ENCODE data around the gene RAD51D.
A peak's percentile ranks its signal among the peaks of the same experiment; 100 is the strongest.
"Not testable (repeated sequence)": the region's sequence is repeated elsewhere in the genome, so short reads cannot be mapped to it uniquely, and the experiment has no call there.

RAD51D gene

DNA sequence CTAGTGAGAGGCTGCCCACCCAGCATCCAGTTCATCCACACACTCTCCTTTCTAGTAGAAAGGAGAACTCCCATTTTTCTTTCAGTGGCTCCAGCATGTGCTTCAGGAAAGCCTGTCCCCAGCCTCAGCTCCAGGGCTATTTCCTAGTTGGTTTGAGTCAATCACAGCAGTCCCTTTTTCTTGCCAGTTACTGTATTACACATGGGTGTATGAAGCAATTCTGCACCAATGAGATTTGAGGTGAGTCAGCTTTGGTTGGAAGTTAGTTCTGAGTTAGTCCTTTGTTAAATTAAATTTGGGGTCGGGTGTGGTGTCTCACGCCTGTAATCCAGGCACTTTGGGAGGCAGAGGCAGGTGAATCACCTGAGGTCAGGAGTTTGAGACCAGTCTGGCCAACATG, 24.8 kb downstream of the RAD51D start:
- DNase-seq (ENCODE audit: low read depth in 2 of 2, low spot score in 1 of 2): no peak

- DNase-seq (ENCODE audit: low read depth in 2 of 2, low spot score in 1 of 2): not testable (repeated sequence)
These were observed 29.0 kb downstream of the RAD51D start for GRCh38 chr17:35090707-35091106.

DNA sequence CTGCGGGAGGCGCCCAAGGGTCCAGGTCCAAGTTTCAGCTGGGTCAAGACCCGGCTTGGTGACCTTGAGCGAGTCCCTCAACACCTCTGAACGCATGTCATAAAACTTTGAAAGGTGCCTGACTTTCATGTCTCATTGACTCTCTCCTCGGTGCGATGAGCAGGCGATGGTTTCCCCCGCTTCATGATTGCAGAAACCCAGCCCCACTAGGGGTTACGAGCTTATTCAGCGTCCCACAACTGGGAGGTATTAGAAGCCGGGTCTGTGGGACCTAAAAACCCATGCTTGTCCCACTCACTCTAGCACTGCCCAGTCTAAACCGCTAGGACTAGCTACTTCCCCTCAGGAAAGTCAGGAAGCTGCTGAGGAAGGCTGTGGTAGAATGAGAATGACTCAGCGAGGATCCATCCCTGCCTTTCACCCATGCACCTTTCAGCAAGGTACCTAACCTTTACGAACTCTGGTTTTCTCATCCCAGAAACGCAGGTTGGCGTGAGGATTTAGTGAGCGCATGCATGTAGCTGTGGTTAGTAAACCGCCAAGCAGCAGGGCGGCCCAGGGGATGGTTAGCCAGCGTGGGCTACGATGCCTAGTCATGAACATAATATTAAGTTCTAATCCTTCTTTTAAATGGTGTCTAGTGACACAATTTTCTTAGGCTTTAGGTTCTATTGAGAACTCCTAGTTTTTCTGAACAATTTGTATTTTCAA, 29.9 kb downstream of the RAD51D start:
- peak in 1 of 2 donors; percentile 35 for DNase-seq (ENCODE audit: low read depth in 2 of 2, low spot score in 1 of 2)

- peak; percentile 71 to 79 for DNase-seq (ENCODE audit: low read depth in 2 of 2, low spot score in 1 of 2)
These were observed 30.6 kb downstream of the RAD51D start for GRCh38 chr17:35088881-35089585.

DNA sequence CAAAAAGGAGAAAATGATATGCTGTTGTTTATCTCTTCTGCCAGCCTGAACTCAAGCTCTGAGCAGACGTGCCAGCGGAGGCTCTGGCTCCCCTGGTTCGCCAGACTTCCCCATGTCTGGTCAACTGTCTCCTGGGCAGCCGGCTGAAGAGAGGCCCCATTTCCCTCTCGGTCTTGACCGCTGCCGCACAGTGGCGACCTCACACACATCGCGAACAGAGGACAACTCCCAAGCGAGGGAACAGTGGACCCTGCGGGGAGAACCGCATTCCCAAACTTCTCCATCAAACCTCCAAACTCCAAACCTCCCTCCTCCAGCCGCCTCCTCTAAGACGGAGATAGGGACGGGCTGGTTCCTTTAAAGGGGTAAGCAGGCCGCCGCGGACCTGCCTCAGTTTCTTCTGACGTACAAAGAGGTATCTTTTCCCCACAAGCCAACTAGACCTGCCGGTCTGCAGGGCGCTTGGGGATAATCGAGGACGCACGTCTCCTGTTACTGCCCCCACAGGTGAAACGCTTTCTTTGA, 31.2 kb downstream of the RAD51D start:
- DNase-seq (ENCODE audit: low read depth in 2 of 2, low spot score in 1 of 2): no peak

DNA sequence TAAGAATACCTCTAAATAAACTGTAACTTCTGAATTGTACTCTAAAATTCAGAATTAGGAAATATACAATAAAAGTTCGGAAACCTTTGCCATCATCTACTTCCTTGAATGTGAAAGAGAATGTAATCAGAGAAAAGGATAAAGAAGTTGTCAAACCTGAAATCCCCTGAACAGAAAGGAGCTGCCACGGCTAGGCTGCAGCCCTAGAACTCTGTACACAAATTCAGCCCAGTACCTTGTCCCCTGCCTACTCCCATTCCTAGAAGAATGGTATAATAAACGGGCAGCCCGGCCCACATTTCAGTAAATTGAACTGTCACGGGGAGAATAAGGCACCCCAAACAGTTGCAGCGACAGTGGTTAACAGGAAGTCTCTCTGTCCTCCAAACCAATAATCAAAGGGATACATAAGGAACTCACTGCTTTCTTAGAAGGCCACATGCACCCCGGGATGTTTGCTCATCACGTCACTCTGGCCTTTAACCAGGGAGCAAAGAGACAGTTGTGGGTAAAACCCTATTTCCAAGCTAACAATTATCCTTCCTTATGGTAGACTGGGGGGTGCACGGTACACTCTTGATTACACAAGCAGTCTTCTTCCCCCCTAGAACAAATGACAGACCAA, 31.8 kb downstream of the RAD51D start:
- DNase-seq (ENCODE audit: low read depth in 2 of 2, low spot score in 1 of 2): no peak

- DNase-seq (ENCODE audit: low read depth in 2 of 2, low spot score in 1 of 2): no peak
These were observed 32.6 kb downstream of the RAD51D start for GRCh38 chr17:35086931-35087573.

DNA sequence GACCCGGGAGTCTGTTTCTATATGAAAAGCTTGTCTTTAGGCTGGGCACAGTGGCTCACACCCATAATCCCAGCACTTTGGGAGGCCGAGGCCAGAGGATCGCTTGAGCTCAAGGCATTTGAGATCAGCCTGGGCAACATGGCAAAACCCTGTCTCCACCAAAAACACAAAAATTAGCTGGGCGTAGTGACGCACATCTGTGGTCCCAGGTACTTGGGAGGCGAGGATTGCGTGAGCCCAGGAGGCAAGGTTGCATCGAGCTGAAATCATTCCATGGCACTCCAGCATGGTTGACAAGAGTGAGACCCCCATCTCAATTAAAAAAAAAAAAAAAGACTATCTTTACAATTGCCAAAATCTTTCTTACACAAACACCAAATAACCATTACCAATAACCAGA, 33.5 kb downstream of the RAD51D start:
- no peak for DNase-seq (ENCODE audit: low read depth in 2 of 2, low spot score in 1 of 2)

DNA sequence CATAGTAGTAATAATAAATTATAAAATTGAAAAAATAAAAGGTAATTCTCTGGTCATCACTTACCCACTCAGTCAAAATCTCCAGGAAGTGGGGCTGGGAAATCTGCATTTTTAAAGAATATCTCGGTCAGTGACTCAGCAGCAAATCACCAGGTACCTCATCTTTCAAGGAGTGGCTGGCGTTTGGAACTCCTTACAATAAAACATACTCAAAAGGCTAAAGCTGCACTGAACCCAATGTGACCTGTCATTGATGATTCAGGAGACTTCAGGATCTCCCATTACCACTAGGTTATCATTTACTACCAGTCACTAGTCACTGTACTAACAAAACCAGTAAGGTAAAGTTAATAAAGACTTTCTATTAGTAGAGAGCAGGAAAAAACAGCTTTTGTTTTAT, 34.7 kb downstream of the RAD51D start:
- DNase-seq (ENCODE audit: low read depth in 2 of 2, low spot score in 1 of 2): no peak

- no peak for DNase-seq (ENCODE audit: low read depth in 2 of 2, low spot score in 1 of 2)
These were observed 36.6 kb downstream of the RAD51D start for GRCh38 chr17:35083071-35083470.

GRCh38 chr17:35082073-35082657, 37.5 kb downstream of the RAD51D start:
- DNase-seq (ENCODE audit: low read depth in 2 of 2, low spot score in 1 of 2): no peak

- DNase-seq (ENCODE audit: low read depth in 2 of 2, low spot score in 1 of 2): no peak
These were observed 38.0 kb downstream of the RAD51D start for GRCh38 chr17:35081638-35082037.

GRCh38 chr17:35080536-35080935, 39.1 kb downstream of the RAD51D start:
- DNase-seq (ENCODE audit: low read depth in 2 of 2, low spot score in 1 of 2): no peak

- DNase-seq (ENCODE audit: low read depth in 2 of 2, low spot score in 1 of 2): no peak
These were observed 39.9 kb downstream of the RAD51D start for GRCh38 chr17:35079547-35080423.

GRCh38 chr17:35076874-35077273, 42.8 kb downstream of the RAD51D start:
- DNase-seq (ENCODE audit: low read depth in 2 of 2, low spot score in 1 of 2): no peak

GRCh38 chr17:35074711-35075707, 44.7 kb downstream of the RAD51D start:
- DNase-seq (ENCODE audit: low read depth in 2 of 2, low spot score in 1 of 2): no peak

DNA sequence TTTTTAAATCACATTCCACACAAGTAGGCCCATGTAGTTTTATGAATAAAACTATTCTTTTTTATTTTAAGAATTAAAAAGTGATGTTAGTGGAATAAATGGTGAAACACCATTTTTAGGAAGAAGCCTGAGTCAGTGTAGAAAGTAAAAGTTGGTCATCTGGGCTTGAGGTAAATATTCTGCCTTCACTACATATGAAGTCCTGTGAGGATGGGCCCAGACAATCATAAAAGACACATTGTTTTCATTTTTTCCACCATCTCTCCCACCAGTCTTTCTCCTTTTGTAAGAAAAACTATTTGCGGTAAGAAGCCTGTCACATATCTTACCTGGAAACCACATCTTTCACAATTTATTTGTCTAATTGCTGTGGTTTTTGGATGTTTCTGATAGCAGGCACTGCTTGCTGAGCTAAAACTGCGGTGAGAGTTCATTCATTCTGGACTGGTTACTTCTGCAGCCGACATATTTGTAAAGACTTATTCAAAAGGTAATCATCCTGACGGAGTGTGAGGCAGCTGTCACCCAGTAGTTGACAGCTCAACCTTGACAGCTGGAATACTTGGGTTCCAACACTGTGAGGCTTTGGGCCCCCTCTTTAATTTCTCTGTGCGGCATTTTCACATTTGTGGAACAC, 45.6 kb downstream of the RAD51D start:
- no peak for DNase-seq (ENCODE audit: low read depth in 2 of 2, low spot score in 1 of 2)

DNA sequence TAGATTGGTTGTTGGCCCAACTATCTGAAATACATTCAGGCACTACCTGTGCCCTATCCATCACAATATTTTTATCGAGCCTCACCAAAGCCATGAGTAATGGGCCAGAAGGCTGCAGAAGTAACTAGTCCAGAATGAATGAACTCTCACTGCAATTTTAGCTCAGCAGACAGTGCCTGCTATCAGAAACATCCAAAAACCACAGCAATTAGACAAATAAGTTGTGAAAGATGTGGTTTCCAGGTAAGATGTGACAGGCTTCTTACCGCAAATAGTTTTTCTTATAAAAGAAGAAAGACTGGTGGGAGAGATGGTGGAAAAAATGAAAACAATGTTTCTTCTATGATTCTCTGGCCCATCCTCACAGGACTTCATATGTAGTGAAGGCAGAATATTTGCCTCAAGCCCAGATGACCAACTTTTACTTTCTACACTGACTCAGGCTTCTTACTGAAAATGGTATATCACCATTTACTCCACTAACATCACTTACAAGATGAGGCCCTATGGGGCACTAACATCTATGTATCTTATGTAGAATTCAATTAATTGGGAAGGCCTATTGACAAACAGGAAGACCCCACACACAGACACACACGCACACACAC, 46.4 kb downstream of the RAD51D start:
- no peak for DNase-seq (ENCODE audit: low read depth in 2 of 2, low spot score in 1 of 2)

All from stimulated activated CD8-positive, alpha-beta memory T cell treated with anti-CD3 and anti-CD28 coated beads, Interleukin-4, amount 100 ng/mL, for 4 hours (primary cell).